Stomach smooth muscle (tissue), 2 donors: Measurements from ENCODE around the gene USP32.
"Not testable (repeated sequence)": the region's sequence is repeated elsewhere in the genome, so short reads cannot be mapped to it uniquely, and the experiment has no call there.

Experiments
- H3K27ac ChIP-seq: one replicate; pipeline ENCODE4 v1.7.0; 2013; ENCODE audit warnings: mild to moderate bottlenecking, low read length, inconsistent platforms
- H3K27me3 ChIP-seq, 2 donors: one replicate each; pipeline ENCODE4 v1.7.0; 2013; ENCODE audit warnings: low read length in 2 of 2; ENCODE audit not compliant: insufficient read depth in 2 of 2, control insufficient read depth in 1 of 2
- H3K36me3 ChIP-seq, 2 donors: one replicate each; pipeline ENCODE4 v1.7.0; 2013; ENCODE audit warnings: low read length in 2 of 2; ENCODE audit not compliant: control insufficient read depth in 2 of 2, insufficient read depth in 2 of 2
- H3K4me1 ChIP-seq: one replicate; pipeline ENCODE4 v1.7.0; 2013; ENCODE audit warnings: low read length; ENCODE audit not compliant: control insufficient read depth, insufficient read depth
- H3K4me3 ChIP-seq, 2 donors: one replicate each; pipeline ENCODE4 v1.7.0; 2013; ENCODE audit warnings: low read length in 2 of 2
- H3K9ac ChIP-seq, 2 donors: one replicate each; pipeline ENCODE4 v1.7.0; 2013; ENCODE audit warnings: low read length in 2 of 2, mild to moderate bottlenecking in 1 of 2
- H3K9me3 ChIP-seq, 2 donors: one replicate each; pipeline ENCODE4 v1.7.0; 2013; ENCODE audit warnings: low read length in 2 of 2; ENCODE audit not compliant: control insufficient read depth in 2 of 2
- donor health status: healthy.
- donor health status: Pancreatic carcinoma.

The USP32 gene

DNA sequence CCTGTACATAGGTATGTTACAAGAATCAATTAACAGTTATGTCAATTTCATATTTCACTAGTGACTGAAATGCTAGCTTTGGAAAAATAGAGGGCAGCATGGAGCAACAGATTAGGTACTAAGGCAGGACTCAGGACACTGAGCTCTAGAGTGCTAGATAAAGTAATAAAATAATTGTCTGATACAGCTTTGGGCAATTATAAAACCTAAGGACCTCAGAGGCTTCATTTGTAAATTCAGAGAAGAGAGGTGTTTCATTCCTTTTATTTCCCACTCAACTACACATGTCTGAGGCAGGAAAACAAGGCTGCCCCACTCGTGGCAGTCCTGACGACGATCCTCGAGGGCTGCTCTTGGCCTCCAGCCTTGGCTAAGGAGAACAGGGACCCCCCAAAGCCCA, 160.7 kb downstream of the USP32 start:
- Histone ChIP-seq H3K4me1 (no peaks in the 10 kb centered on the region), H3K9me3 (no peaks in the 10 kb centered on the region), H3K27ac (no peak overlapping the region), H3K9ac (no peak overlapping the region), H3K36me3 (peaks cover 4 to 8% of the 10 kb centered on the region in 2 donors), H3K27me3 (no peaks in the 10 kb centered on the region), H3K4me3 (no peak overlapping the region)

DNA sequence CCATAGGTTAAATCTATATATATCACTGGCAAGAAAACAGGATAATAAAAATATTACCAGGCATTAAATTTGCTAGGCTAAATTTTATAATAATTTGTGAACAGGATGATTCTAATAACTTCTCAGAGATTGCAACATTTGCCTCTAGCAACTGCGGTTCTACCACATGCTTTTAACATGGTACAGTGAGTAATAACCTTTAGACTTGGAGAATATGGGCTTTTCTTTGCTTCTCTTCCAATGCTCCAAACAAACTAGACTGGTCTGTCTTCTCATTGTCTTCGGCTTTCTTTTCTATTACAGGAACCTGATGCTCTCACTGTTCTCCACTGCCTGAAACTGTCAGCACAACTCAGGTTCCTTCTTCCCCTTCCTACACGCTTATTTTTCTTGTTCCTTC, 161.6 kb downstream of the USP32 start:
- no peak overlapping the region for H3K9ac ChIP-seq
- no peaks in the 10 kb centered on the region for H3K27me3 ChIP-seq
- H3K27ac ChIP-seq: no peak overlapping the region
- no peaks in the 10 kb centered on the region for H3K9me3 ChIP-seq
- peaks cover 0 to 3% of the 10 kb centered on the region in 2 donors for H3K36me3 ChIP-seq
- H3K4me1 ChIP-seq: no peaks in the 10 kb centered on the region
- no peak overlapping the region for H3K4me3 ChIP-seq

DNA sequence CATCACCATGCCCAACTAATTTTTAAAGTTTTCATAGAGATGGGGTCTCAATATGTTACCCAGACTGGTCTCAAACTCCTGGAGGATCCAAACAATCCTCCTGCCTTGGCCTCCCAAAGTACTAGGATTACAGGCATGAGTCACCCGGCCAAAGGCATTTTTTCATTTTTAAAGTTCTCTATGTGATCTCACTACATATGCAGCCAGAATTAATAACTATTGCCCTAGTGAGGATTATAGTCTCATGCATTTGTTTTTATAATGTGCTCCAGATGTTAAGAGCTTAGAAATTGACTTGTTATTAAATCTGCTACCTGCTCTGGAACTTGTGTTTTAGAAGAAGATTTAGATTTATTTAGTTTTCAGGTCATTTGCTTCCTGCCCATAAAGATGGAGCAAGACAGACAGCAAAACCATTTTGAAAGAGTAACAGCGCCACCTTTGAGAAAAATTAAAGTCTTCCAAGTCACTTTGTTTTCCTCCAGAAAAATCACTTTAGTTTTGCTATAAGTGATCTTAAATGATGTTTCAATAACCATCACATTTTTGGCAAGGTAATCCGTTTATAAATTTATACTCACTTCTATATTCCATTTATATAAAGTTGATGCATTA, 162.6 kb downstream of the USP32 start:
- H3K27ac ChIP-seq: no peak overlapping the region
- H3K36me3 ChIP-seq: peaks cover 7 to 9% of the 10 kb centered on the region in 2 donors
- H3K4me3 ChIP-seq: no peak overlapping the region
- H3K4me1 ChIP-seq: no peaks in the 10 kb centered on the region
- H3K27me3 ChIP-seq: no peaks in the 10 kb centered on the region
- no peak overlapping the region for H3K9ac ChIP-seq
- H3K9me3 ChIP-seq: no peaks in the 10 kb centered on the region

DNA sequence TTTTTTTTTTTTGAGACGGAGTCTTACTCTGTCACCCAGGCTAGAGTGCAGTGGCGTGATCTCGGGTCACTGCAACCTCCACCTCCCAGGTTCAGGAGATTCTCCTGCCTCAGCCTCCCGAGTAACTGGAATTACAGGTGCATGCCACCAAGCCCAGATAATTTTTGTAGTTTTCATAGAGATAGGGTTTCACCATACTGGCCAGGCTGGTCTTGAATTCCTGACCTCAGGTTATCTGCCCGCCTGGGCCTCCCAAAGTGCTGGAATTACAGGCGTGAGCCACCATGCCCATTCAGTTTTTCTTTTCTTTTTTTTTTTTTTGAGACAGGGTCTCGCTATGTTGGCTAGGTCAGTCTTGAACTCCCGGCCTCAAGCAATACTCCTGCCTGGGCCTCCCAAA, 164.7 kb downstream of the USP32 start:
- H3K9ac ChIP-seq, H3K9me3 ChIP-seq, H3K4me1 ChIP-seq, H3K27me3 ChIP-seq, H3K27ac ChIP-seq, H3K4me3 ChIP-seq: not testable (repeated sequence)
- peaks cover 8 to 17% of the 10 kb centered on the region in 2 donors for H3K36me3 ChIP-seq

DNA sequence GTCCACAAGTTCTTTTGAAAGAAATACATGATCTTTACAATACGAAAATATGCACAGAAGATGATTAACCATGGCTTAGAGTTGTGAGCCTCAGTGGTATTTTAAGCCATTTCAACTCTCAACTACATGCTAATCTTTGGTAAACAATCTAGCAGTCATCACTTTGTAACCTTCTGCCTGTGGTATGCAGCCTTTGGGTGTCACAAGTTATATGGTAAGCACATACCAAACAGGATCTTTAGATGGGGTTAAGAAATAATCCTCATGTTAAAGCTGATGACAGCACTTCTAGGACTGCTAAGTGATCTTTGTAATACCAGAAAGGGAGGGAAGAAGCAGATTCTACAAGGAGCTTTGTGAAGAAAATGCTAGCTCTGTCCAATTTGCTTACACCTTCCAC, 167.9 kb downstream of the USP32 start:
- H3K4me3 ChIP-seq: no peak overlapping the region
- H3K27ac ChIP-seq: no peak overlapping the region
- H3K27me3 ChIP-seq: no peaks in the 10 kb centered on the region
- no peak overlapping the region for H3K9ac ChIP-seq
- no peaks in the 10 kb centered on the region for H3K4me1 ChIP-seq
- H3K9me3 ChIP-seq: no peaks in the 10 kb centered on the region
- H3K36me3 ChIP-seq: peaks cover 15 to 22% of the 10 kb centered on the region in 2 donors

DNA sequence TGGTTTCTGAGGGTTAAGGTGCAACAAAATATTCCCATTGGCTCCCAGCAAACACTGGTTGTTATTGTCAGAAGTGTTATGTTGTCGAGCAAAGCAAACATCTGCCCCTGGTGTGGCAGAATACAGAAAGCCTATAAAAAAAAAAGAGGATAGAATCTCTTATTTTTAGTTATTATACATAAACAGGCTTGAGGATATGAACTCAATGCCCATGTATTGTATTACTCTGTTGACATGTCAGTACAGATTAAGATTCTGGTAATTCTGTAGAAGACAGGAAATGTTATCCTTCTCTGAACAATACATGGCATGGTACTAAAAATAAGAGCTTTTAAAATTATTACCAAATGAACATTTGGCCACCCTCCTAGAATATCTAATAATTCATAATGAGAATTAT, 168.5 kb downstream of the USP32 start:
- Histone ChIP-seq H3K9me3 (no peaks in the 10 kb centered on the region), H3K4me3 (no peak overlapping the region), H3K27me3 (no peaks in the 10 kb centered on the region), H3K27ac (no peak overlapping the region), H3K36me3 (peaks cover 15 to 22% of the 10 kb centered on the region in 2 donors), H3K9ac (no peak overlapping the region), H3K4me1 (no peaks in the 10 kb centered on the region)

DNA sequence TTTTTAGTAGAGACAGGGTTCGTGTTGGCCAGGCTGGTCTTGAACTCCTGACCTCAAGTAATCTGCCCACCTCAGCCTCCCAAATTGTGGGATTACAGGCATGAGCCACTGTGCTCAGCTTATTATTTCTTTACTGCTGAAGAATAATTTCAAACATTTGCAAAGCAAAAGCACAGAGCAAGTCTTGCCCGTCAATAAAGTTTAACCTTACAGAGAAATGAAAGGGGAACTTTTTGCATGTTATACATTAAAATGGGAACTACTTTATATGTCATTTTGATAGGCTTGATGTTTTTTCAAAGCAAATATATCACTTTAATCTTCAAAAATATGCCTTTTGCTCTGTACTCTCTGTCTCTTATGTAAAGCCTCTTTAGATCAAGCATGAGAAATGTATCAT, 173.2 kb downstream of the USP32 start:
- not testable (repeated sequence) for H3K27me3 ChIP-seq, H3K27ac ChIP-seq, H3K4me1 ChIP-seq, H3K4me3 ChIP-seq, H3K9ac ChIP-seq, H3K36me3 ChIP-seq, H3K9me3 ChIP-seq

DNA sequence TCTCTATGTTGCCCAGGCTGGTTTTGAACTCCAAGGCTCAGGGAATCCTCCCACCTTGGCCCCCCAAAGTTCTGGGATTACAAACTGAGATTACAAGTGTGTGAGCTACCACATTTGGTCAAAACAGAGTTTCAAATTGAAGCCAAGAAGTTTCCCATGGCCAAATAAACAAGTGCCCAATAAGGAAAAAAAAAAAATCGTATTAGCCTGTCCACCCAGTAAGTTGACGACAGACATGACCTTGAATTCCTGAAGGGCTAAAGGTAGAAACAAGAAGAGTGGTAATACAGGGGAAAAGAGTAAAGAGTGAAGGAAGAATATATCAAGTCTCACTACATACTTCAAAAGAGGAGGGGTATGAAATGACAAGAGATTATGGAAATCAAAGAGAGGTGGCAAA, 176.0 kb downstream of the USP32 start:
- H3K36me3 ChIP-seq, H3K4me1 ChIP-seq, H3K27me3 ChIP-seq, H3K9ac ChIP-seq, H3K27ac ChIP-seq, H3K9me3 ChIP-seq, H3K4me3 ChIP-seq: not testable (repeated sequence)

DNA sequence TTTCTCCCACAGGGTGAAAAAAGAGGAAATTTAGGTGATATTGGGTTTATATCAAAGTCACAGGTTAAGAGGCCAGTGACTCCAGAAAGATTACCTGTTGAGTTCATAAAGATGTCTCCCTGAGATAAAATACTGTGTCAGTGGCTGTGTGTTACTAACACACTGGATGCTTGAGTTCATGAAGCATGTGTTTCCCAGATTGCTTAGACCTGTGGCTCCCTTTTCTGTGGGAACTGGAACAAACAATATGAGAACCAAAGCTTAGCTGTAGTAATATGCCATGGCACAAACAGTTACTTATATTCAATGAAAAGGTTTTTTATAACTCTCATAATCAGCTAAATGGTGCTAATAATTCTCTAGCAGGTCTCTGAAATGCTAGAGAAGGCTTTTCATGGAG, 180.7 kb downstream of the USP32 start:
- H3K4me1 ChIP-seq, H3K27ac ChIP-seq, H3K9me3 ChIP-seq, H3K36me3 ChIP-seq, H3K9ac ChIP-seq, H3K27me3 ChIP-seq, H3K4me3 ChIP-seq: not testable (repeated sequence)

DNA sequence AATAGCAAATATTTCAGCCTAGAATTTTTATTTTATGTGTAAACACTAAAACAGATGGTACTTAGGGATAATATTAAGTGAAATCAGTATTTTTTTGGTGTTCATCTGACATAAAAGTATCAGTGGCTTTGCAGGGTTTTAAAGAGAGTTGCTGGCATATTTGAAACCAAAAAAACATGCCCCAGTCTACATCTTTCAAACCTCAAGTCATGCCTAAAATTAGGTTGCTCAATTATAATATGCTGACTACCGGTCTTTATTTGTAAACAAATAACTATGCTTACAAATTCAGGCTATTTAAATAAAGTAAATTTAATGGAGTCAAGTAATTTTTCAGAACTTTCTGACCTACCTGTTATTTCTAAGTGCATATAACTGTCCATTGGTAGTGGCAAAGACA, 183.6 kb downstream of the USP32 start:
- not testable (repeated sequence) for H3K27me3 ChIP-seq, H3K36me3 ChIP-seq

DNA sequence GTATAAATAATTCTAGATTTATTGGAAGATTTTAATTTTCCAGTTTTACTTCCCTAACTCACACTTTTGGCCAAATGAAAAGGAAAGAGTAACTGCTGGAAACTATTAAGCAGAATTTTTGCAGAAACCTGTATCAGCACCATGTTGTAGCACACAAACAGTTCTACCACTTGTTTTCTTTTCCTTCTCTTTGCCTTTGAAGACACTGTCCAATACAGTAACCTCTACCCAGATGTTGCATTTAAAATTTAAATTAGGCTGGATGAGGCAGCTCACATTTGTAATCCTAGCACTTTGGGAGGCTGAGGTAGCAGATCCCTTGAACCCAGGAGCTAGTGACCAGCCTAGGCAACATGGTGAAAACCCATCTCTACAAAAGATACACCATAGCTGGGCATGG, 186.2 kb downstream of the USP32 start:
- not testable (repeated sequence) for H3K9me3 ChIP-seq, H3K27me3 ChIP-seq, H3K9ac ChIP-seq, H3K36me3 ChIP-seq, H3K4me3 ChIP-seq, H3K4me1 ChIP-seq, H3K27ac ChIP-seq

More for the DNA sequence above, 183.6 kb downstream of the USP32 start:
- not testable (repeated sequence) for H3K27ac ChIP-seq, H3K9me3 ChIP-seq, H3K9ac ChIP-seq, H3K4me3 ChIP-seq, H3K4me1 ChIP-seq
